Endometrial microvascular endothelial cells (primary cell): ENCODE results near the gene CCDC187. TPM values are rescaled to one million over a fixed set of nuclear protein-coding genes. Genes with fewer than 3 reads are reported as not detected.

ENCODE experiments used
- in situ Hi-C: cut with HindIII; loops from 2 replicates; pipeline ENCODE4 v1.10.0; 2017; ENCODE audit warnings: low sequenced_read_pairs, low pct_unique_long_range_greater_than_20kb; ENCODE audit errors: inconsistent ontology term
- total RNA-seq: library from RNA; depleted of rRNA; stranded (reverse); fragments of >200 nt; gene quantifications from one replicate; pipeline ENCODE4 v1.2.3, GENCODE V29; 2015; ENCODE audit errors: inconsistent ontology term

Gene CCDC187
- total RNA-seq, 1 donor from 2014 or later = not detected

DNA sequence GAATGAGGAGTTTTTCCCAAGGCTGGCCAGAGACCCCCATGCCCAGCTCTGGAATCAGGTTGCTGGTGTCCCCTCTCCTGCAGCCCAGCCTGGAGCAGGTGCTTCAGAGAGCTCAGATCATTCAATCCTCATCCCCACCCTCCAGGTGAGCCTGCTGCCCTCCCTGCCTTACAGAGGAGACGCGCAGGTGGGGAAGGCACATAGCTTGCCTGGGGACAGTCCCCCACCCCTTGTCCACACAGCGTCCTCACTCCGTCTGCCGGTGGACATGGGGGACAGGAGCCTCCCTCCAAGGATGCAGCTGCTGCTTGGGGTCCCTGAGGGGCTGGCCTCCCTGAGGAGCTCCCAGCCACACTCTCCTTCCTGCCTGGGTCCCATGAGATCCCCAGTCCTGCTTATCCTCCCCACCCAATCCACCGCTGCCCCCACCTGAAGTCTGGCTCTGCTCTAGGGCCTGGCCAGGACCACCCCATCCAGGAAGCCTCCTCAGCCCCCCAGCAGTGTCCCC lies 41.2 kb downstream of the CCDC187 start:
- in situ Hi-C loops = no loop called here

DNA sequence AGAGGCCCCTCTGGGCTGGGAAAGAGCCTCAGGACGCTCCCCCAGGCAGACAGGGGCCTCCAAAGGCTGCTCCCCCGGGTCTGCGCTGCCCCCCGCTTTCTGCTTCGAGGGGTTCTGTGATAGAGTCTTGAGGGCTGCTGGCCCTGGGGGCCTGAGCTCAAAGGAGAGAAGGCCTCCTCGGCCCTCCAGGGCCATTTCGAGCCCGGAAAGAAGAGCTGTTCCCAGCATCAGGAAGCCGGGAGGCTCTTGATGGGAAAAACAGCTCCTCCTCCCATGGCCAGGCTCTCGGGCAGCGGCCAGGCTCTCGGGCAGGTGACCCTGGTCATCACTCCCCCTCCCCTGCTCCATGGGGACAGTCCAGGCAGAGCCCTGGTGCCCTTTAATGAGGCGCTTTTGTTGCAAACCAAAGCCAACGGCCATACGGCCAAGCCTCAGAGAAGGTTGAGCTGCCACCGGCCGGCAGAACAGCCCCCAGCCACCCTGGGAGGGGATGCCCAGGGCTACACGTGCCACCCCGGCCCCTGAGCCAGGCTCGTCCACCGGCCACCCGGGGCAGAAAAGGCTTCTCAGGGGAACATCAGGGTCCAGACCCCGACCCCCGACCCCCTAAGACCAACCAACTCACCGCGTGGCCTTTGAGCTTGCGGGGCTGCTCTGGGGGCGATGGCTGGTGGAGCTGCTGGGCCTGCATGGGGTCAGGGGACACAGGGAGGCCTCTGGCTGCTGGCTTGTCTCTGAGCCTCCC lies 42.0 kb downstream of the CCDC187 start:
- in situ Hi-C loops = no loop called here

DNA sequence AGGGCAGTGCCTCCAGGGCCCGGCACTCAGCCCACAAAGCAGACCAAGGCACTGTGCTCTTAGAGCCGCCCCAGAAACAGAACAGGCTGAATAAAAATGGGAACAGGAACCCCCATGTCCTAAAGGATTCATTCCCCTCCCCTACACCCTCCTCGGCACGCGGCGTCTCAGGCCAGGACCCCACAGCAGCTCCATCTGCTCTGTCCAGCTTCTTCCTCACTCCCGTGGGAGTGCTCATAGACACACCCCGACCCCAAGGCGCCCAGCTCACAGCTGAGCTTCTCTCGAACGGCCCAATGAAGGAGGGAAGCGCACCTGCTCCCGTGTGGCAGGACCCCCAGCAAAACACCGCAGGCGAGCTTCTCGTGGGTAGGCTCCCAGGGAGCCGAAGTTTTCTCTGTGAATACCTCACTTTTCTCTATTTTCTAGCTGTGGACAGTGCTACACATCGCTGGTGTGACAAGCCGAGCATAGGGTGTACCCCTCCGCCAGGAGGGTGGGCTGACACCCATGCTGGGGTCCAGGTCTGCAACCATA lies 42.9 kb downstream of the CCDC187 start:
- in situ Hi-C loops = no loop called here

DNA sequence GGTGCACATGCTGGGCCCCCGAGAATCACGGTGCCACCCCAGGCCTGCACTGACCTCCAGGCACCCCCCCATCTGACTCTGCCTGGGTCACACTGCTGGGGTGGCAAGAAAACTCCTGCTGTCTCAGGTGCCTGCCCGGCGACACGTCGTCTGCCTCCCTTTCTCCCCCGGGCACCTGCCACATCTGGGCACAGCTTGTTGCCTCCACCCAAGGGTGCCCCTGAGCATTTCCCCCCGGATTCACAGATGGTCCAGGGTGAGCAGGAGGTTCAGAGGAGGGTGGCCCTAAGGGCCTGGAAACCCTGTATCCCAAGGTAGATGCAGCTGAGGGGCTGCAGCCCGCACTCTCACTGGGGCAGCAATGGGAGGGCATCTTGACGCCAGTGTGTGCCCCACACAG lies 43.4 kb downstream of the CCDC187 start:
- in situ Hi-C loops = no loop called here

DNA sequence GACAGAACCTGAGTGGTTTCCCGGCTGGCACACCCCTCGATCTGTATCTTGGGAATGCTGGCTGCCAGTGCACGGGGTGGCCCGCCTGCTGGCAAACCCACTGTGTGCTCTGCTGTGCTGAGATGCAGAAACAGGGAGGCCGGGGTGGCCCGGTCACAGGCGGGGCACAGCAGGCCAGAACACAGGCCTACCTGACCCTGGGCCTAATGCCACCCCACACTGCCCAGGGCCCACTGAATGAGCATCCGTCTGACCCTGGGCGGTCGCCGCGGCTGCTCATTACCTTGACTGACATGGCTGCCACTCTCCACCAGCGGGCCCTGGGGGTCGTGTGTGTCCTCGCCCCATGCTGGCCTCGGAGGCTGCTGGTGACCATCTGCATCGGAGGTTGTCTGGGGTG lies 44.1 kb downstream of the CCDC187 start:
- in situ Hi-C loops = no loop called here

DNA sequence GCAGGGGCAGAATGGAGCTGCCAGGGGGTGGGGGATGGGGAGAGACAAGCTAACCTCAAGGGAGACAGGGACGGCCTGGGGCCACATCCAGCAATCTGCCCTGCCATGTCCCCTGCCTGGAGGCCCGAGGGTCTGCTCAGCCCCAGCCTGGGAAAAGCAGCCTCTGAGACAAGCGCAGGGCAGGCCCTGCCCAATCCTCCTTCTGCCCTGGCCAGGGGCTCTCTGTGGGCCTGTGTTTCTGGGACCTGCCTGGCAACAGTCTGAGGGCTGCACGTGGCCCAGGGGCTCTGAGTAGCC lies 44.4 kb downstream of the CCDC187 start:
- in situ Hi-C loops = no loop called here

DNA sequence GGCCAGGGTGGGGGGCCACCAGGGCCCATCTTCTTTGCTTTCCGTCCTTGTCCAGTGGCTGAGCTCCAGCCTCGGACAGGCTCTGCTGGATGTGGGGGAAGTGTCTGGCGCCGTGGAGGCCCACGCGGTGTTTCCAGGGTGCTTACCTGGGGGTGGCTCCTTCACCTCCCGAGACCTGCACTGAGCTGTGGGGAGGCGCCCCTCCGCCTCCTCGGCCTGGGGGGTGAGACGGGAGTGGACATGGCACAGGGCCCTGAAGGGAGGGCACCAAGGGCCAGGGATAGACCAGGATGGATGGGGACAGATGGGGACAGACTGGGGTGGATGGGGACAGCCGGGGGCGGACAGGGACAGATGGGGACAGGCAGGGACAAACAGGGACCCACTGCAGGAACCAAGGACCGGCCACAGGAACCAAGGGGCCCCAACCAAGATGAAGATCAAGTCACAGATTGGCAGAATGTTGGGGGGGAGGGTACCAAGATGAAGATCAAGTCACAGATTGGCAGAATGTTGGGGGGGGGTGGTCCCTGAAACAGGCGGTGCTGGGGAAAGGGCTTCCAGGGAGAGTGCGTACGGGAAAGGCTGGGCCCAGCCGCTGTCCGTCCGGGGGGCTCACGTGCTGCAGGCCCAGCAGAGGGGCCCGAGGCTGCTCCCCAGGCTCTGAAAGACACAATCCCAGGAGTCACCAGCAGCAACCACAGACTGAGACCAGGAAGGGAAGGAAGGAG lies 44.9 kb downstream of the CCDC187 start:
- in situ Hi-C loops = no loop called here

DNA sequence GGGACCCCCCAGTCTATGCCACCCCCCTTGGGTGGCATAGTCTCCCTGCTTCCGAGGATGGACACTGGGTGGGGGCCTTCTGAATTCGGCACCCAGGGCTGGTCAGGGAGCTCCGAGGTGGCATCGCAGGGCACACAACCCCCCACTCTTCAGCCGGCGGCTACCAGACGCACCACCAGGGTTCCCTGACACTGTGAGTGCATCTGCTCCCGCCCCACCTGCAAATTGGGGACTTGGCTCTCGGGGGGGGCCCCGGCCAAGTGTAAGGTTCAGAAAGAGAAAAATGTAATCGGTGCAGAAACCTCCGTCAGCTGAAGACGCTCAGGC lies 45.6 kb downstream of the CCDC187 start:
- in situ Hi-C loops = no loop called here

DNA sequence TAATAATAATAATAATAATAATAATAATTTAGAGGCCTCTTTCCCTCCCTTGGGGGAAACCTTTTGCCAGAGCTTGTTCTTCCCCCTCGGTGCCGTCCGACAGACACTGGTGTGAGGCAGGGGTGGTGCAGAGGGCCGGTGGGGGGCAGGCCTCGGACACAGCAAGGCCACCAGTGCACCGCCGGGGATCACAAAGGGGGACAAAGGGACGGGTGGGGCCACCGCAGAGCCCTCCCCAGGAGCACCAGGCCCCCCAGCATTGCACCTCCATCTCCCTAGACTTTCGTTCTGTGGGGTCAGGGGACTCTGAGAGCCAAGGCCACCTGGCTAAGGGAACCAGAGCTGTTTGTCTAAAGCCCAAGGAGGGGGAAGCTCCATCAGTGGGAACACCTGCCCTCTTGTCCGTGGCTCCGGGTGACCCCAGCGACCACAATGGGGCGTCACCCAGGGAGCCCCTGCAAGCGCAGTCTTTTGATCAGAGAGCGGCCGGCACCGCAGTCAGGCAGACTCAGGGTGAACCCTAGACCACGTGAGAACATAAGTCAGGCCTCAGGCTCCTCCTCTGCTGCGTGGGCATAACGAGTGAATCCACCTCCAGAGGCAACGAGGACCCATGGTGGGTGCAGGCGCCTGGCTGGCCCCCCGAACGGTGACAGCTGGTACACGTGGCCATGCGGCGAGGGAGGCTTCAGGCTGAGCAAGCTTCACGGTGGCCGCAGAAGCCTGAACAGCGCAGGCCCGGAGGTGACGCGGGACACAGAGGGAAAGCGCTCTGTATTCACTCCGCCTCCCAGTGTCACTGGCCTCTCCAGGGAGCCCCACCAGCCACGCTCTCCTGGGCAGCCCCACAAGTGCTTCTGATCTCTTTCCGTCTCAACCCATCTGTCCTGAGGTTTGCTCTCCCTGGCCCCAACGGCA lies 46.3 kb downstream of the CCDC187 start:
- in situ Hi-C loops = no loop called here

DNA sequence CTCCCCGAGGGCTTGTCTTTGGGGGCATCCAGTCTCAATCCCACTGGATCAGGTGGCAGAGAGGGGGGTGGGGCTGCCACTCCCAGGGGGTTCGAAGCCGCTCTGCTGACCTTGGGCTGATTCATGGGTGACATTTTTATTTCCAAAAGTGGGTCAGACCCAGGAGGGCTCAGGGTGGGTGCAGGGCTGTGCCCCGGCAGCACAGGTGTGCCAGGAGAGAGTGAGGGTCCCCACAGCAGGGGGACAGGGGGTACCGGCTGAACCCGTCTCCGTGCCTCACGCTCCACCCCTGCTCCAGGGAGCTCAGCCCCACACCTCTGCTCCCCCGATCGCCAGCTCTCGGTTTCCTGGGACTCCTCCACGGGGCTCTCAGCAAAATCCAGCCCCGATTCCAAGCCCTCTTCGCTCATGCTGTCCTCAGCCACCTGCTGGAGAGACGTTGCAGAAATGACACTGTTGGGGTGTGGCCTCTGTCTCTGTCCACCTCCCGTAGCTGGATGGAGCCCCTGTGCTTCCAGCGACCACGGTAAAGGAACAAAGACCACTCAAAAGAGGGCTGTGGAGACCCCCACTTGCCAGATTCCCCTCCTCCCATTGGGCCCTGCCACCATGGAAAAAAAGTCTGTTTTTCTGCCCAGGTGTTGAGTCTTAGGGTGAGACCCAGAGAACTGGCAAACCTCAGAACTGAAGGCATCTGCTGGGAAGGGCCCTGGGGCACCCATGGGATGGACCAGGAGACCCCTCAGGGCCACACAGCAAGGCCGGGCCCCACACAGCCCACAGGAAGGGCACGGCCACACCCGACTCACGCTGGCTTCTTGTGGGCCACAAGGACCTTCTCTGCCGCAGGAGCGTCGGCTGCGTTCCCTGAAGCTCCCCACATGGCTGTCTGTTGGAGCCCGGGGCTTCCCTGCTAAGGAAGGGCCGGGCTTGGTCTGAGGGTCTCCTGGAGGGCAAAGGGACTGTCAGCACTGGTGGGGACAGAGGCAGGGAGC lies 47.7 kb downstream of the CCDC187 start:
- in situ Hi-C loops = no loop called here

DNA sequence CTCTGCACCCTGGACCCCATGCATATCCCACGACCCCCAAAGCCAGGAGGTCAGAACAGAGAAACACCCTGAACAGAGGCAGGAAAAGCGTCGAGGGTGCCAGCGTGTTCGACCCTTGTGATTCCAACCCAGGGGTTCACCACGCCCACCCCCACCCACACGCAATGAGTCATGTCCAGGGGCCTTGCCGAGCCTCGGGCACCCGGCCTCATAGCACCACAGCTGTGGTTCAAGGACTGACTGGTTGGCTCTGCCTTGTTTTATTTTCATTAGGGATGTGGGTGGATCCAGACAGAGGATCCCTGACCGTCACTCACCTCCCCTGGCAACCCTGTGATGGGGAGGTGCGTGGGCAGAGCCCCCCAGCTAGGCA lies 48.7 kb downstream of the CCDC187 start:
- in situ Hi-C loops = no loop called here

DNA sequence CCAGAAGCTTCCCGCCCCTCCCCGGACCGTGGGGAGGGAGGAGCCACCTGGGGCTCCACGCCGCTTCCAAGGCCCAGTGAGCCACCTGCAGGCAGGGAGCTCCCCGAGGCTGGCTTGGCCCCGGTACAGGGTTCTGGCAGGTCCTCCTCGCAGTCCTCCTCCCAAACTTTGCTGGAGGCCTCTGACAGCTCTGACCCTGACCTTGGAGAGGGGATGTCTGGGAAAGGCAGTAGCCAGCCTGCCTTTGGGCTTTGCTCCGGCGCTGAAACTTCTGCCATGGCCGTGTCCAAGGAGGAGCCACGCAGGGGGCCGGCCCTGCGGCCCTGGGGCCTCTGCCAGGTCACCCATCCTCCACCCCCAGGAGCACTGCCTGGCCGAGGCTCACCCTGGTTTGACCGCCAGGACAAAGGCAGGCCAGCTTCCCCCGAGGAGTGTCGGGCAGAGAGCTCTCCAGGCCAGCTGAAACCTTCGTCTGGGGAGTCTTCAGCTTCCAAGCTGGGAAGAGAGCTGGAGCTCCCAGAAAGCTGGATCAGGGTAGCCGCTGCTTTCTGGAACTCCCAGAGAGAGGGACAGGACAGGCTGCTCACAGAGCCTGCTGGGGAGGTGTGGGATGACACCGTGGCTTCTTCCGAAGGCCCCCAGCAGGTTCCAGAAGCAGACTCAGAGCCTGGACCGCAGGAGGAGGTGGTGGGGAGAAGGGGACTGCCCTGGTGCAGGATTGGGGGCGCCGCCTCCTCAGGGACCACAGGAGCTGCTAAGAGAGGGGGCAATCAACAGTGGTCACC lies 49.3 kb downstream of the CCDC187 start:
- in situ Hi-C loops = no loop called here

DNA sequence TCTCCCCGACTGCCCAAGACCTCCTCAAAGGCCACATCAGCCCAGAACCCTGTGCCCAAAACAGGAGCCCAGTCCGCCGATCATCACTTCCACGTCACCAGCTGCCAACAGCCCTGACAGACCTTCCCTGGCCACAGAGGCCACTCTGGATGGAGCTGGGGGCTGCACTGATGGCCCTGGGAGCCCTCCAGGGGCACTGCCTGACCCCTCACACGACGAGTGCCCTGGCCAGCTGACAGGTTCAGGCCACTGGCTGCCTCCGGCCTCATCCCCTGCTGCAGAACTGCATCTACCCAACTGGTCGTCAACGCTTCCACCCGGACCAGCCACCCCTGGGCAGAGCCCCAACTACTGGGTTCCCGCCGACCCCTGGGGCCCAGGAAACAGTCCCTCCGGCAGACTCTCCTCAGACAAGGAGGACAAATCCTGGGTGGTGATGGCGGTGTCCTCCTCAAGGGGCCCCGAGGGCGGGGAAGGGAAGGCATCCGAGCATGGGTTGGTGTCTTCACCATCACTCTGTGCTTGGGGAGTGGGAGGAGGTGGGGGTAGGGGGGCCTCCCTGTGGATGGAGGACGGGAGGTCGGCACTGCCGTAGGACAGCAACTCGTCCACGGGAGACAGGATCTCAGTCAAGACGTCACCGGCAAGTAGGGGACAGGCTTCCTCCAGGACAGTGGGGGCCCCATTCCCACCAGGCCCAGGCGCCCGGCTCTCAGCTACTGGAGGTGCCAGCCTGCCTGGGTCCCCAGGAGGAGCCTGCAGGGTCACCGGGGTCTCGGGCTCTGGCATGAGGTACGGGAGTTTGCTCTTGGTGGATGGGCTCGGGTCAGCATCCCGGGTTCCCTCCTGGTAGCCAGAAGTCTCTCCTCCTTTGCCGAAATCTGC lies 50.4 kb downstream of the CCDC187 start:
- in situ Hi-C loops = no loop called here

DNA sequence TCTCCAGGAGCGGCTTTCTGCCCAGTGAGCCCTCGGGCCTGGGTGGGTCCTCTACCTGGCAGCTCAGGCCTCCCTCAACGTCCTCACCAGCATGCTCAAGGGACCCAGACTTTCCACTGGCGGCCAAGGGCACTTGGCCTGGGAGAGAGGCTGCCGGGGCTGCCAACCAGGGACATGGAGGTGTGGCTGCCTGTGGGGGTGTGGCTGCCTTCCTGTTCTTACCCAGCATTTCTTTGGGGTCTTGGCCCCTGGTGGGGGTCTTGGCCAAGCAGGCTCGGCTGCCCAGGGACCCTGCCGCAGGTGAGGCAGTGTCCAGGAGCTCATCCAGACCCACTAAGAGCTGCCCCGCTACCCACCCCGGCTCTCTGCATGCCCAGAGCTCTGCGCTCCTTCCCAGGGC lies 51.0 kb downstream of the CCDC187 start:
- in situ Hi-C loops = no loop called here

DNA sequence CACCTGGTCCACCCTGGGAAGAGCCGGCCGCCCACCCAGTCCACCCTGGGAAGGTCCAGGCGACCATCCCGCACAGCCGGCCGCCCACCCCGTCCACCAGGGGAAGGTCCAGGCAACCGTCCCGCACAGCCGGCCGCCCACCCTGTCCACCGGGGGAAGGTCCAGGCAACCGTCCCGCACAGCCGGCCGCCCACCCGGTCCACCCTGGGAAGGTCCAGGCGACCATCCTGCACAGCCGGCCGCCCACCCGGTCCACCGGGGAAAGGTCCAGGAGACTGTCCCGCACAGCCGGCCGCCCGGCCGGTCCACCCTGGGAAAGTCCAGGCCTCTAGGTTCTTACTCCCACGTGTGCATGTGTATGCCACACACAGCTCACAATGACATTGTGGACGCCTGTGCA lies 51.6 kb downstream of the CCDC187 start:
- in situ Hi-C loops = no loop called here

DNA sequence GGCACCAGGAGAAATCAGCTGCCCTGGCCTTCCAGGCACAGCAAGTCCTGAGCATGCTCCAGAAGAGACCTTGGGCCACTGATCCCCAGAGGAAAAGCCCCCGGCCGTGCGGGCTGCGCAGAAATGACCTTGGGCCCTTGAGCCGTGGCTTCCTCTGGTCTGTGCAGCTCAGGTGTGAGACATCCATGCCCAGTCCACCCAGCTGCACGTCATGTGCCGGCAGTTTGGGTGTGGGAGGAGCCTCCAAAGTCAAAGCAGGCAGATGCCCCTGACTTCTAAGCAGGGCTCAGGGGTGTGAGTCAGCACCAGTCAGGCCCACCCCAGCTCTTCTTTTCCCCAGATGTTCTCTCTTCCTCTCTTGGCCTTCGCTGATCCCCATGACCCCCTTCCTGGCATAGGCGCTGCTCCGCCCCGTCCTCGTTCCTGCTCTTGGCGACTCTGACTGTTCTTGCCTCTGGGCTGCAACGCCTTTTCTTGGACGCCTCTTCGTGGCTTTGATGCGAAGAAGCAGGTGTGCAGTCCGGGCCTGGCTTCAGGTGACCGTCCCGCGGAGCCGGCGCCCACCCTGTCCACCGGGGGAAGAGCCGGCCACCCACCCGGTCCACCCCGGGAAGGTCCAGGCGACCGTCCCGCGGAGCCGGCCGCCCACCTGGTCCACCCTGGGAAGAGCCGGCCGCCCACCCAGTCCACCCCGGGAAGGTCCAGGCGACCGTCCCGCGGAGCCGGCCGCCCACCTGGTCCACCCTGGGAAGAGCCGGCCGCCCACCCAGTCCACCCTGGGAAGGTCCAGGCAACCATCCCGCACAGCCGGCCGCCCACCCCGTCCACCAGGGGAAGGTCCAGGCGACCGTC lies 52.4 kb downstream of the CCDC187 start:
- in situ Hi-C loops = no loop called here
